ENCODE results near the gene HK2. TPM values are rescaled to one million over a fixed set of nuclear protein-coding genes. Genes with fewer than 3 reads are reported as not detected.

HK2 gene
- total and polyA plus RNA-seq, 2 of the 4 experiments (the other 2 are of a cell fraction): 17.4 to 20.9 TPM

DNA sequence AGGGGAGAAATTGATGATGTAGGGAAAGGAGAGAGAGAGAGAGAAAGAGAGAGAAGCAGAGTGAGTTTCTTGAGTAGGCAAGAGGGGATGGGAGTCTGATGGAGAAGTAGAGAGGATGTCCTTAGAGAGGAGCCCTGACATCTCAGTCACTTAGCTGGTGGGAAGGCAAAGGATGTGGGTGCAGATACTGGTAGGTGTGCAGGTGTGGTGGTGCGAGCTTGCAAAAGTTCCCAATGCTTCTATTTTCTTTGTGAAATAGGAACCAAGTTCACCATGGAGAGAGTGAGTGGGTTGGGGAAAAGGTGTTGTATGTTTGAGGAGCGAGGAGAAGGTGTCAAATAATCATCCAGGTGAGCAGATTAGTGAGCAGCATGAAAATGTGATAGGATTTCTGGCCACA is 98.0 kb downstream of the HK2 start:
- in situ Hi-C loops (cut with MboI; ENCODE audit: low sequenced_read_pairs): no loop called here
- H3K9me1 ChIP-seq (ENCODE audit: insufficient read depth, low read length): peaks cover 5% of the 10 kb centered on the region; the same call in 1 of the 2 replicates
- H3K23ac ChIP-seq (ENCODE audit: low read depth, low read length): no peak overlapping the region
- no peak overlapping the region for H3K56ac ChIP-seq (ENCODE audit: extremely low read depth, insufficient read depth, low read length)
- H4K91ac ChIP-seq (ENCODE audit: insufficient read depth, low read depth, low read length): no peak overlapping the region
- no peak overlapping the region for H3K4ac ChIP-seq (ENCODE audit: low read depth, low read length)
- H3K9me3 ChIP-seq (ENCODE audit: control insufficient read depth, insufficient read depth, low read length): no peaks in the 10 kb centered on the region
- no peak overlapping the region for H3K4me2 ChIP-seq (ENCODE audit: low read depth, low read length)
- no peaks in the 10 kb centered on the region for H3K27me3 ChIP-seq (ENCODE audit: control insufficient read depth, insufficient read depth, low read length)
- no peak overlapping the region for H4K5ac ChIP-seq (ENCODE audit: low read depth, low read length)
- intact Hi-C loops (cut with micrococcal nuclease): no loop called here
- no peak overlapping the region for H2AK9ac ChIP-seq (replicated peaks; ENCODE audit: low read depth, low read length, poor library complexity)
- WGBS, 2 experiments (ENCODE audit: extremely low coverage in 2 of 2, insufficient read length in 1 of 2): 82% methylated on average over 2 of the region's 2 CpGs; no CpG with 5 or more reads in 1 of the 2 experiments
- no TSS peak for BruUV-seq (replicated peaks)
- H3K18ac ChIP-seq (ENCODE audit: low read depth, low read length): no peak overlapping the region
- H2BK120ac ChIP-seq (ENCODE audit: low read depth, low read length): no peak overlapping the region
- ChIA-PET POLR2A (ENCODE audit: unreplicated experiment) (no interaction called here), CTCF (interaction anchor here (1.0 kb wide), 1 partner anchor 35 kb away, joined by 3 read pairs; no protein-coding TSS in a partner anchor)
- no peak overlapping the region for H2AK5ac ChIP-seq (ENCODE audit: low read depth, low read length)
- H4K20me1 ChIP-seq (ENCODE audit: insufficient read depth, low read length): no peaks in the 10 kb centered on the region
- H3K27ac ChIP-seq (ENCODE audit: insufficient read depth, low read length): no peak overlapping the region
- no peak for TF ChIP-seq POLR2A (IDR thresholded peaks at IDR 0.05; ENCODE audit: low read depth, low read length)
- TF ChIP-seq RFX5 (IDR thresholded peaks at IDR 0.05; ENCODE audit: low read depth, low read length): no peak
- TF ChIP-seq RAD21 (IDR thresholded peaks at IDR 0.05; ENCODE audit: low read length): no peak
- TF ChIP-seq CEBPB (IDR thresholded peaks at IDR 0.05; ENCODE audit: low read depth, low read length): no peak
- TF ChIP-seq, protein P1, sequence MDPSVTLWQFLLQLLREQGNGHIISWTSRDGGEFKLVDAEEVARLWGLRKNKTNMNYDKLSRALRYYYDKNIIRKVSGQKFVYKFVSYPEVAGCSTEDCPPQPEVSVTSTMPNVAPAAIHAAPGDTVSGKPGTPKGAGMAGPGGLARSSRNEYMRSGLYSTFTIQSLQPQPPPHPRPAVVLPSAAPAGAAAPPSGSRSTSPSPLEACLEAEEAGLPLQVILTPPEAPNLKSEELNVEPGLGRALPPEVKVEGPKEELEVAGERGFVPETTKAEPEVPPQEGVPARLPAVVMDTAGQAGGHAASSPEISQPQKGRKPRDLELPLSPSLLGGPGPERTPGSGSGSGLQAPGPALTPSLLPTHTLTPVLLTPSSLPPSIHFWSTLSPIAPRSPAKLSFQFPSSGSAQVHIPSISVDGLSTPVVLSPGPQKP (IDR thresholded peaks at IDR 0.05; ENCODE audit: borderline replicate concordance, low read depth, low read length): no peak
- no peak for TF ChIP-seq NFE2L2 (IDR thresholded peaks at IDR 0.05; ENCODE audit: low read depth, low read length)
- TF ChIP-seq, protein P2, sequence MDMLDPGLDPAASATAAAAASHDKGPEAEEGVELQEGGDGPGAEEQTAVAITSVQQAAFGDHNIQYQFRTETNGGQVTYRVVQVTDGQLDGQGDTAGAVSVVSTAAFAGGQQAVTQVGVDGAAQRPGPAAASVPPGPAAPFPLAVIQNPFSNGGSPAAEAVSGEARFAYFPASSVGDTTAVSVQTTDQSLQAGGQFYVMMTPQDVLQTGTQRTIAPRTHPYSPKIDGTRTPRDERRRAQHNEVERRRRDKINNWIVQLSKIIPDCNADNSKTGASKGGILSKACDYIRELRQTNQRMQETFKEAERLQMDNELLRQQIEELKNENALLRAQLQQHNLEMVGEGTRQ (IDR thresholded peaks at IDR 0.05; ENCODE audit: low read depth, low read length): no peak
- no peak for TF ChIP-seq CHD1 (IDR thresholded peaks at IDR 0.05; ENCODE audit: low read depth, low read length)
- TF ChIP-seq FOS (IDR thresholded peaks at IDR 0.05; ENCODE audit: low read depth, low read length): no peak
- TF ChIP-seq SMC3 (IDR thresholded peaks at IDR 0.05; ENCODE audit: low read depth, low read length): no peak
- TF ChIP-seq, protein P3, sequence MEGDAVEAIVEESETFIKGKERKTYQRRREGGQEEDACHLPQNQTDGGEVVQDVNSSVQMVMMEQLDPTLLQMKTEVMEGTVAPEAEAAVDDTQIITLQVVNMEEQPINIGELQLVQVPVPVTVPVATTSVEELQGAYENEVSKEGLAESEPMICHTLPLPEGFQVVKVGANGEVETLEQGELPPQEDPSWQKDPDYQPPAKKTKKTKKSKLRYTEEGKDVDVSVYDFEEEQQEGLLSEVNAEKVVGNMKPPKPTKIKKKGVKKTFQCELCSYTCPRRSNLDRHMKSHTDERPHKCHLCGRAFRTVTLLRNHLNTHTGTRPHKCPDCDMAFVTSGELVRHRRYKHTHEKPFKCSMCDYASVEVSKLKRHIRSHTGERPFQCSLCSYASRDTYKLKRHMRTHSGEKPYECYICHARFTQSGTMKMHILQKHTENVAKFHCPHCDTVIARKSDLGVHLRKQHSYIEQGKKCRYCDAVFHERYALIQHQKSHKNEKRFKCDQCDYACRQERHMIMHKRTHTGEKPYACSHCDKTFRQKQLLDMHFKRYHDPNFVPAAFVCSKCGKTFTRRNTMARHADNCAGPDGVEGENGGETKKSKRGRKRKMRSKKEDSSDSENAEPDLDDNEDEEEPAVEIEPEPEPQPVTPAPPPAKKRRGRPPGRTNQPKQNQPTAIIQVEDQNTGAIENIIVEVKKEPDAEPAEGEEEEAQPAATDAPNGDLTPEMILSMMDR (conservative IDR thresholded peaks at IDR 0.05; ENCODE audit: low read depth, low read length): no peak
- no peak for TF ChIP-seq BHLHE40 (IDR thresholded peaks at IDR 0.05; ENCODE audit: low read depth, low read length)
- peaks cover 0 to 4% of the 10 kb centered on the region in 2 experiments; a peak in 1 of 4 replicates for H3K79me1 ChIP-seq (ENCODE audit: low read depth in 1 of 2, low read length in 2 of 2)
- H3K4me3 ChIP-seq (ENCODE audit: insufficient read depth, low read depth, low read length): no peak overlapping the region
- no peak overlapping the region for H2BK15ac ChIP-seq (ENCODE audit: low read depth, low read length)
- H2AFZ ChIP-seq (replicated peaks; ENCODE audit: low read length, poor library complexity): no peak overlapping the region
- H3K14ac ChIP-seq (replicated peaks; ENCODE audit: low read depth, low read length): no peak overlapping the region
- no peak for DNase-seq
- H3K36me3 ChIP-seq (ENCODE audit: control insufficient read depth, insufficient read depth, low read length): no peaks in the 10 kb centered on the region; the same call in 1 of the 2 replicates
- H3K9ac ChIP-seq (ENCODE audit: low read depth, low read length): no peak overlapping the region
- H2BK5ac ChIP-seq (ENCODE audit: low read depth, low read length, poor library complexity, severe bottlenecking): no peak overlapping the region
- no peak overlapping the region for H2BK20ac ChIP-seq (ENCODE audit: low read depth, low read length)
- no peak overlapping the region for H4K8ac ChIP-seq (ENCODE audit: low read depth in 2 of 2, low read length in 2 of 2)
- peaks cover 6% of the 10 kb centered on the region for H3K4me1 ChIP-seq (ENCODE audit: control insufficient read depth, insufficient read depth, low read length)
- no peak for ATAC-seq (ENCODE audit: low read depth)
- dilution Hi-C loops (cut with HindIII; ENCODE audit: low sequenced_read_pairs, unreplicated experiment): no loop called here

Data from IMR-90 (cell line).